Activated CD8-positive, alpha-beta memory T cell treated with anti-CD3 and anti-CD28 coated beads, Interleukin-2, amount 50 U/mL, for 1 hour (primary cell): ENCODE results near the gene ARAP1.

Experiments
- DNase-seq: peaks from one replicate; pipeline ENCODE4 v3.0.0-alpha.2; 2020; ENCODE audit errors: extremely low read depth

ARAP1 gene

GRCh38 chr11:72657411-72658100 is 94.7 kb downstream of the ARAP1 start:
- DNase-seq: no peak

GRCh38 chr11:72655896-72656464 is 96.2 kb downstream of the ARAP1 start:
- no peak for DNase-seq

DNA sequence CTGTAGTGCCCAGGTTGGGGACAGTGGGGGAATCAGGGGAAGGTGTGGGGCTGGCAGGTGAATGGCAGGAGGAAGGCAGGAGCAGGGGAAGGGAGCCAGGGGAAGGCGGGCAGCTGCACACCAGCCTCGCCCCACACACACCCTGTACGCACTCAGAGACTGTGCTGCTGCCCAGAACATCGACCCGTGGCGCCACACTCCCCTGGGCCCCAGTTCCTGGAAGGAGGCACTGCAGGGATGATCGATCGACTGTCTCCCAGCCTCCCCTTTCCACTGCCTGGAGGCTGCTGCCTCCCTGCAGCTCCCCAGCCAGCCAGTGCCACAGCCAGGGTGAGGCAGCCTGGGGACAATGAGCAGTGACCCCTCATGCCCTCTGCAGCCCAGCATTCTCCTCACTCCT is 97.2 kb downstream of the ARAP1 start:
- no peak for DNase-seq

DNA sequence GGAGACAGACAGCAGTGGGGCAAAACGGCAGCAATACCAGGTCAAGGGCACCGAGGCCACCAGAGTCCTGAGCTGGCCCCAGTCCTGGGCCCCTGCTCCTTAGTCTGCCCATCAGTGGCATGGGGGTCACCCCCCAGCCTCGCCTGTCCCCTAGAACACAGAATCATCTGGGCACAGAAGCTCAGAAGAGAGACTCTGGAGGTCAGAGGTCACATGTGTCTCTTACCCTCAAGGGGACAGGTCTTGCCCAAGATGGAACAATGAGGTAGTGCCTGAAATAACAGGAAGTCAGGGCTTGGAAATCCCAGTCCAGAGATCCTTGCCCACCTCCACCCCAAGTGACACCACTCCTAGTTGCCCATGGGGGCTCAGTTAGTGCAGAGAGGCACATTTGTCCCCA is 98.6 kb downstream of the ARAP1 start:
- DNase-seq: no peak

DNA sequence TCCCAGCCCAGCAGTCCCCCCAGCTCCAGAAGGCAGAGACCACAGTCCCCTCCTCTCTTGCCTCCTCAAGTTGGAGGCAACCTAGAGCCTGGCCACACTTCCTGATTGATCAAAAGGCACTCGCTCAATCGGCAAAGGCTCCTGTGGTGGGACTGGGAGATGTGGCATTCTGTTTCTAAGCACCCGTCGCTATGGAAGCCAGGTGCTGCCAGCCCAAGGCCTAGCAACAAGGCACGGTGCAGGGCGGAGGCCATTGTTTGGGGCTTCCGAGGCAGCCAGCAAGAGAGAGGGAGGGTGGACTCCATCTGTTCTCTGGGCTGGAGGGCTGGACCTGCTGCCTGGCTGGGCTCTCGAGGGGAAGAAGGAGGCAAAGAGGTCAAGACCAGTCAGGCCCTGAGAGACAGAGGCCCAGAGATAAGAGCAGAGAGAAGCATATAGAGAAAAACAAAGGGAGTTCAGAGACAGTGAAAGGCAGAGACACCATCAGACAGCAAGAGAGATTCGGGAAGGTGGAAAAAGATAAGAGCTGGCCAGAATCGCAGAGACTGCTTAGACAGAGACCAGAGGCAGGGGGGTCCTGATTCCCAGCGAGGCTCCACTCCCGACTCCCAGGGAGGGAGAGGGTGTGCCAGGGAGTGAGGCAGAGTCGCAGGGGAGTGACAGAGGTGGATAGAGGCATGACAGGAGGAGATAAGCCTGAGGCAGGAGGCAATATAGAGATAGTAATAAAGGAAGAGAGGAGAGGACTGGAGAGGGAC is 99.2 kb downstream of the ARAP1 start:
- DNase-seq: no peak

DNA sequence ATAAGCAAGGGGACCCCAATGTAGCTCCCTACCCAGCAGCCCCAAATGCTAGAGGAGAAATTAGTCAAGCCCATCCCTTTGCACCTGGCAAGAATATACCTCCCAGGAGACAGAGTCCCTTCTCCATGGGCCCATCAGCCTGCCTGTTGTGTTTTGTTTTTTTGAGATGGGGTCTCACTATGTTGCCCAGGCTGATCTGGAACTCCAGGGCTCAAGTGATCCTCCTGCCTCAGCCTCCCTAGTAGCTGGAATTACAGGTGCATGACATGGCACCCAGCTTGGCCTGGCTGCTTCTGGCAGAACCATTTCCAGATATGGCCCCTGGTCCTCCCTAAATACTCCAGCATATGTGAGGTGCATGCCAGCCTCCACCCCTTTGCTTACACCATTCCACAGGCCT is 100.1 kb downstream of the ARAP1 start:
- DNase-seq: no peak

DNA sequence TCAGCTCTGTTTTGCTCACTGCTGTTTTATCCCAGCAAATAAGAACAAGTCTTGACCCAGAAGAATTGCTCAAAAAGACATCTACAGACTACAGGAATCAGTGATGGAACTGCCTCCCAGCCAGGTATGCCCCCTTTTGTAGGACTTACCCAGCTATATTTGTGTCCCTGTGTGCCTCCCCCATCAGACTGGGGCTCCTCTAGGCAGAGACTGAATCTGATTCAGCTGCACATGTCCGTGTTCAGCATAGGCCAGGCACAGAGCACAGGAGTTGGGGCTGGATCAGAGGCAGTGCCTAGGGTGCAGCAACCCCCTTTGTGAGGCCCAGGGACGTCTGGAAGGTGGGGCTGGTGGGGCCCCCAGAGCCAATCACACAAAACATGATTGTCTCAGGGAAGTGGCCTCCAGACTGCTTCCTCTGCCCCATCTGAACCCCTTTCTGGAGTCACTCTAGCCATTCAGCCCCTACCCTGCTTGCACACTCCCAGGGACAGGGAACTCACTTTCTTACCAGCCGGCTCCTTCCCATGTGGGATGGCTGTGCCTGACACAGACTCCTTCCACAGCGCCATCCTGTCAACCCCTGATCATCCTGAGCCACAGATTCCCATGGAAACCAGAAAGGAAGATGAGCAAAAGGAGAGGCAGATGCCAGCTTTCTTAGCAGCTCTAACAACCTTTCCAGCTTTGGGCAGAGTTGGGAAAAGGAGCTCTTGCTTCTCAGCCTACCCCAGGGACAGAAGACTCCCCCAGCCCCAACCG is 102.8 kb downstream of the ARAP1 start:
- DNase-seq: no peak

DNA sequence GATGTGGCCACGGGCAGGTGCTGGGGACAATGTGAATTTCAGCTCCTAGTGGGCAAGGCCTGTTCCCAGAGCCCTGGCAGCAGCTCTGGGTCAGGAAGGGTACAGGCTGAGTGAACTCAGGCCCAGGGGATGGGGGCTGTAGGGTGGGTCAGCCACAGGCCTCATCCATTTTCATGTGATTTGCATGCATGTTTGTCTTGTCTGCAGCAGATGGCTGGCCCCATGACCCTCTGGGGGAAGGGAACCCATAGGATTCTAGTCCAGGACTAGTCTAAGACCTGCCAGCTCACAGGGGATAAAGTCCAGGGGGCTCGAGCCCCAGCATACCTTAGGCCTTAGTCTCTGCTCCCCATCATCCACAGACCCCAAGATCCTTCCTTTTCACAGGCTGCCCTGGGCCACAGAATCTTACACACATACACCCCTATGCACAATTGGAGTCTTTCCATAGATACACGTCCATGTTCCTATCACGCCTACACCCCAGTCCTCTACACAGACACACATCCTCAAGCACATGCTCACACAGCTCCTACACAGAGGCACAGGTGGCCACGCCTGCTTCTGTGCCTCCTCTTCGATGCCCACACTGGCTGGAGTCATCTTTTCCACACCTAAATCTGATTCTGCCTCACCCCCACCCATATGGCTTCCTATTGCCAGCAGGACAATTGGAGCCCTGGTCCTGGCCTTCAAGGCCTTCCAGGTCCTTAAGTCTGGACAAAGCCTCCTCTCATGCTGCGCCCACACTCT is 103.6 kb downstream of the ARAP1 start:
- no peak for DNase-seq

- no peak for DNase-seq
These were observed 104.3 kb downstream of the ARAP1 start for GRCh38 chr11:72647882-72648281.

GRCh38 chr11:72646472-72646871 is 105.7 kb downstream of the ARAP1 start:
- DNase-seq: no peak

DNA sequence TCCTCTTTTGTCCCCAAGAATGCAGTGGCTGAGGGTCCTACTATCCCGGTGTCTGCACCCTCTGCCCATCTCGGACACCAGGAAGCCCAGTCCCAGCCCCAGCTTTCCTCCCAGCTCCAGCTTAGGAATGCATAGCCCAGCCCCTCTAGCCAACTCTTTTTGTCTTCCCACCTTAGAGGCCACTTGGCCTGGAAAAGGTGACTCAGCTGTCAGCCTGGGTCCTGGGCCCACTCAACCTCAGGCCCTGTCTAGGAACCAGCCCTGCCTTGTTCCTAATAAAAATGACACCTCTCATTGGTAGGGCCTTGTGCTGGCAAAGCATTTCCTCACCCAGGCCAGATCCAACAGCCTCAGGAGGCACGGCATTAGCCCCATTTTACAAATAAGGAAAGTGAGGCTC is 106.2 kb downstream of the ARAP1 start:
- no peak for DNase-seq

- no peak for DNase-seq
These were observed 108.7 kb downstream of the ARAP1 start for GRCh38 chr11:72643547-72643946.

DNA sequence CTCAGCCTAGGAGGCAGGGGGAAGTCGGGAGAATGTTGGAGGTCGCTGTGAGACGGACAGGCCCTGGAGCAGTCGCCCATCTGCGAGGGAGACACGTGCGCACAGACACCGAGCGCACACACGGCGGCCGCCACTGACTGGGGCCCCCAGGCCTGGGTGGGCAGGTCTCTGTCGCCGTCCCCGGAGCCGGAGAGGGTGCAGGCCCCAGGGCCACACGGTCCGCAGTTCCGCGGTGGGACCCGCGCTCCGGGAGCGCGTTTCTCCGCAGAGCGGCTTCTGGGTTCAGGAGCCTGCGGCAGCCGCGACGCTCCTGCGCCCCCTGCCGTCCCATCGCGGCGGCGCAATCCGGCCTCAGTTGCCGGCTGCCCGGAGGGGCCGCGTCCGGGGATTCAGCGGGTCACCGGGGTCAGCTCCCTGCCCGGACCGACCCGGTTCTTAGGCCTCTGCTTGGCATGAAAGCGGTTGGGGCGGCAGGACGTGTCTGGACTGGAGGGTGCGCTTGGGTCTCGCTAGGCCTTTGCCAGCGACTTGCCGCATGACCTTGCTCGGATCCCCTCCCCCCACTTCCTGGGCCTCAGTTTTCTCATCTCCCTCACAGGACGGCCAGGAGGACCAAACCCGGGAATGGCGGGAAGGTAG is 109.2 kb downstream of the ARAP1 start:
- DNase-seq: no peak

- DNase-seq: no peak
These were observed 109.9 kb downstream of the ARAP1 start for GRCh38 chr11:72642043-72642883.

GRCh38 chr11:72641522-72642042 is 110.6 kb downstream of the ARAP1 start:
- DNase-seq: no peak

GRCh38 chr11:72639502-72640375 is 112.5 kb downstream of the ARAP1 start:
- no peak for DNase-seq

DNA sequence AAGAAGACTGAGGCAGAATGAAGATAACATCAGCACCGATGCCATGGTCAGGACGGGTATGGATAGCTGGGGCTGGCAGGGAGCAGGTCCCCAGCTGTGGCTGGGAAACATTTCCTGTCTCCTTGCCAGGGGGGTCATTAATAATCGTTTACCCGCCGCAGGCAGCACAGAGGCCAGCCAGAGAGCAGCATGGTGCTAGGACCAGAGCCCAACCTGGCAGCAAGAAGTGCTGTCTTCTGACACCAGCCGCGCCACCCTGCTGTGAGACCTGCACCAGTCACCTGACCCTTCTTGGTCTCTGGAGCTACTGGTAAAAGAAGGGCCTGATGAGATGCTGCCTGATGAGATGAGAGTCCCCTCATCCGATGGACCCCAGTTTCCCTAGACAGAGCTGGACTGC is 114.3 kb downstream of the ARAP1 start:
- DNase-seq: no peak

DNA sequence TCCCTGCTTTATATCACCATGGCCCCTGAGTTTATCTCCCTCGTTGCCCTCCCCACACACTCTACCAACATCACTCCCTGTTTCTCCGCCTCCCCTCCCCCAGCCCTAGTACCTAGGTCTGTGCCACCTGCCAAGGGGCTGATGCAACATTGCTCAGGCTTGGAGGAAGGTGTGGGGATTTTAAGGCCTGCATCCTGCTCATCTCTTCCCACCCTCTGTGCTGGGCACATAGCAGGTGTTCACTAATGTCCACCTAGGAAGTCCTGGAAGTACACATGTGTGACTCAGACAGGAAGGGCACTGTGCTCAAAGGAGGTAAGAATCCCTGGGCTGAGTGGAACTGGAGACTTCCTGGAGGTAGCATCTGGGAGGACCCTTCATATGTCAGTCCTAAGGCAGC is 115.0 kb downstream of the ARAP1 start:
- DNase-seq: no peak

GRCh38 chr11:72636376-72636775 is 115.8 kb downstream of the ARAP1 start:
- no peak for DNase-seq
